Activated T-cell treated with anti-CD3 and anti-CD28 coated beads, Interleukin-2, amount 50 U/mL, for 1 hour (primary cell): Measurements from ENCODE around the gene LIMCH1.

Experiments used
- DNase-seq: peaks from one replicate; pipeline ENCODE4 v3.0.0-alpha.2; 2020

LIMCH1 gene

GRCh38 chr4:41744572-41745291 is 206.8 kb downstream of the LIMCH1 start:
- no peak for DNase-seq

GRCh38 chr4:41745292-41746024 is 207.5 kb downstream of the LIMCH1 start:
- DNase-seq: no peak

- no peak for DNase-seq
Measured at GRCh38 chr4:41746025-41746439, 208.1 kb downstream of the LIMCH1 start.

DNA sequence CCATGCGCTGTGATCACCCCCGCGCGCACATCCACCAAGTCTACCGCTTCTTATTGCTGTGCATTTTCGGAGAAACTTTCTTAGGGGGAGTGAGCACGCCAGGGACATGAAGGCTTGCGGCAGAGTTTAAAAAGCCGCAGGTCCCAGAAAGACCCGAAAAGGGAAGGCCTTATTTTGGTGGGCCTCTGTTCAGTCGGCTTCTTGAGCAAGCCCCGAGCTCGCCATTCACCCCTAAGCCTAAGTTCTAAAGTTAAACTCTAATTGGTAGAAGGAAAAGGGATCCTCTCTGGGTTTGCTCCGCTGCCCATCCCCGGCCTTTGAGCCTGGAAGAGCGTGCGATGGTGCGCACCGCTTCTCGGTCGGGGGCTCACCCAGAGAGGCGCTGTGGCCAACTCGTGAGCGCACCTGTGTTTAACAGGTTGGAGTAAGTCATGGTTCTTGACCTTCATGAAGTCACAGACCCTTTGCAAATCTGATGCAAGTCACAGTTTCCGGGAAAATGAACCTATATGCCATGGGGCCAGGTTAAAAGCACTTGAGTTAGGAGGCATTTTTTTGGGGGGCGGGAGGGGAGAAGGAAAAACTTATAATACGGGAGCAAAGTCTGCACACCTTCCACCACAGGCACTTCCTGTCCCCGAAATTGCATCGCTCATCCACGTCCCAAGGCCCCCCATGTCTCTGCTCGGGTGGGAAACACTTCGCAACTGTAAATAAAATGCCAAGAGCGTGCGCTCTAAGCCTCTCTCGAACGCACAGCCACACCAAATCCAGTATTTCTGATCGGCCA is 208.7 kb downstream of the LIMCH1 start:
- no peak for DNase-seq

GRCh38 chr4:41747230-41748055 is 209.5 kb downstream of the LIMCH1 start:
- no peak for DNase-seq

- no peak for DNase-seq
Measured at GRCh38 chr4:41748074-41748570, 210.2 kb downstream of the LIMCH1 start.

DNA sequence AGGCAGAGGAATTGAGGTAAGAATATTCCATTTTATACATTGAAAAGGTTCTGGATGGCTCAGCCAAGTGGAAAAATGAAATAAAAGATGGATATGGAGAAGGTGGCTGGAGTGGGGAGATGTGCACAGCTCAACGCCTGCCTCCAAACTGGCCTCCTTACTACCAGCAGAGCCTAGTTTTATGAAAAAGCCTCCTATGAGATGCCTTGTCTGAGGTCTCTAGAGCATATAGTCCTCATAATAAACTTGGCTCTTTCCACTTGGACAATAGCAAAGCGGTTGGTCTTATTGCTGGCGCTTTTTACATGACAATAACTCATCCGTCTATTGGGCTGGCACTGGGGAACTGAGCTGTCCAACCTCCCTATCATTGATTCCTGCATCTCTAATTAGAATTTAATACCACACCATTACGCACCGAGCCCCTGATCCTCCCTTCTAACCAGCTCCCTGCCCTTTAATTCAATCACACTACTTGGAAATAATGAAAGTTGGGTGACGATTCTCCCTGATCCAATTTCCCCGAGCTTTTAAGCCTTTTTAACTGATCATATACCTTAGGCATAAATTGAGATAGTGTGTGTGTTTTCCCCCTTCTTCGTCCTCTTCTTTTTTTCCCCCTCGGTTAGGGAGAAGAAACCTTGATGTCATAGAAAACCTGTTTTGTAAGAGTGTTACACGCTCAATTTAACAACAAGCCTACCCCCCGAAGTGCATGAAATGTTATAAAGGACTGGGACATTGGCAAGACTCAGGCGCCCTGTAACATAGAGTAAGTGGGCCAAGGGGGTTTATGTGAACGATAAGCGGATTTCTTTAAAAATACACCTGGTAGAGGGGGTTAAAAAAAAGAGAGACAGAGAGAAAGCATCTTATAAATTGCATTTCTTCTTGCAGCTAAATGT is 210.9 kb downstream of the LIMCH1 start, which contains the start of gene PHOX2B:
Gene PHOX2B, minus strand, starts transcription at position 155 of the 905 bp plus-strand sequence. Its CDS starts 115 bp downstream, at position 40.
- DNase-seq: no peak

DNA sequence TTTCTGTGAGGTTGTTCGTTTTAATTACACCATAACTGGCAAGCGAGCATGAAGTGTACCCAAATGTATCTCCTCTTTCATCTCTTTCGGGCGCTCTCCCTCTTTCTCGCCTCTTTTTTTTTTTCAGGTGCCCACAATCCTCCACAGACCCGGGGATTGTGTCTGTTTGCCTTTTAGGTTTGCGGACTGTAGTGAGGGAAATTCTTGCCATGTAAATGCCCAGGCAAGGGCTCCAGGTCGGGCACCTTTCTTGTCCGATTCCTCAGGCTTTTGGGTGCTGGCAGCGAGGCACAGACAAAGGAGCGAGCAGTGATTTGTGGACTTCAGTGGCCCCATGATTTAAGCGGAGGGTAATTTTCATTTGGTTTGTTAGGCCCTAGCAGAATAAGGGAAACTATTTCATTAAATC is 211.7 kb downstream of the LIMCH1 start:
- no peak for DNase-seq
